PFSK-1 (cell line): ENCODE results near the gene NUDT3.
A peak's percentile ranks its signal among the peaks of the same experiment; 100 is the strongest.

ENCODE experiments used
- FOXP2 ChIP-seq: optimal IDR thresholded peaks from 2 replicates; pipeline ENCODE3; 2011; ENCODE audit warnings: borderline replicate concordance, control low read depth, inconsistent platforms; ENCODE audit not compliant: insufficient read depth; ENCODE audit errors: extremely low read length, extremely low read depth
- POLR2AphosphoS5 ChIP-seq: IDR thresholded peaks from 2 replicates; pipeline ENCODE4 v1.6.1; 2012; ENCODE audit warnings: low read depth, mild to moderate bottlenecking, control low read depth, low read length, moderate library complexity
- REST ChIP-seq, 2 experiments: IDR thresholded peaks; 2 replicates each; pipeline versions ENCODE4 v1.6.1 to v1.8.0; 2011 to 2012; ENCODE audit warnings: low read depth in 2 of 2, low read length in 2 of 2, control low read depth in 1 of 2, inconsistent platforms in 1 of 2, mild to moderate bottlenecking in 1 of 2, moderate library complexity in 1 of 2; ENCODE audit not compliant: insufficient read depth in 1 of 2
- SIN3A ChIP-seq: IDR thresholded peaks from 2 replicates; pipeline ENCODE4 v1.6.1; 2012; ENCODE audit warnings: mild to moderate bottlenecking, low read length, moderate library complexity, borderline replicate concordance; ENCODE audit not compliant: insufficient read depth
- TAF1 ChIP-seq: IDR thresholded peaks from 2 replicates; pipeline ENCODE4 v1.6.1; 2012; ENCODE audit warnings: low read length, control low read depth, borderline replicate concordance; ENCODE audit not compliant: insufficient read depth

NUDT3 gene

GRCh38 chr6:34240329-34241248 lies 151.9 kb downstream of the NUDT3 start:
- TF ChIP-seq REST (IDR thresholded peaks at IDR 0.05; ENCODE audit: insufficient read depth in 1 of 2, low read depth in 2 of 2, low read length in 2 of 2) (no peak), TAF1 (no peak), FOXP2 (no peak), SIN3A (no peak), POLR2AphosphoS5 (no peak)

GRCh38 chr6:34239893-34240292 lies 152.6 kb downstream of the NUDT3 start:
- no peak for TF ChIP-seq POLR2AphosphoS5
- TF ChIP-seq TAF1, result no peak
- TF ChIP-seq FOXP2, result no peak
- TF ChIP-seq REST (IDR thresholded peaks at IDR 0.05; ENCODE audit: insufficient read depth in 1 of 2, low read depth in 2 of 2, low read length in 2 of 2), result no peak
- TF ChIP-seq SIN3A, result no peak

- no peak for TF ChIP-seq SIN3A
- no peak for TF ChIP-seq FOXP2
- TF ChIP-seq POLR2AphosphoS5, result no peak
- no peak for TF ChIP-seq REST (IDR thresholded peaks at IDR 0.05; ENCODE audit: insufficient read depth in 1 of 2, low read depth in 2 of 2, low read length in 2 of 2)
Observed at GRCh38 chr6:34239500-34239825, 153.0 kb downstream of the NUDT3 start.

GRCh38 chr6:34238585-34239499 lies 153.6 kb downstream of the NUDT3 start:
- TF ChIP-seq FOXP2 (no peak), POLR2AphosphoS5 (0 out of 2 replicates have a peak, but pooled peaks have one; percentile 5), TAF1 (no peak), REST (IDR thresholded peaks at IDR 0.05; ENCODE audit: insufficient read depth in 1 of 2, low read depth in 2 of 2, low read length in 2 of 2) (no peak), SIN3A (no peak)
